Measurements from ENCODE around the gene ZFHX3.

Gene ZFHX3

GRCh38 chr16:72950669-72951068, 97.3 kb downstream of the ZFHX3 start:
- DNase-seq (ENCODE audit: low read depth), result no peak

DNA sequence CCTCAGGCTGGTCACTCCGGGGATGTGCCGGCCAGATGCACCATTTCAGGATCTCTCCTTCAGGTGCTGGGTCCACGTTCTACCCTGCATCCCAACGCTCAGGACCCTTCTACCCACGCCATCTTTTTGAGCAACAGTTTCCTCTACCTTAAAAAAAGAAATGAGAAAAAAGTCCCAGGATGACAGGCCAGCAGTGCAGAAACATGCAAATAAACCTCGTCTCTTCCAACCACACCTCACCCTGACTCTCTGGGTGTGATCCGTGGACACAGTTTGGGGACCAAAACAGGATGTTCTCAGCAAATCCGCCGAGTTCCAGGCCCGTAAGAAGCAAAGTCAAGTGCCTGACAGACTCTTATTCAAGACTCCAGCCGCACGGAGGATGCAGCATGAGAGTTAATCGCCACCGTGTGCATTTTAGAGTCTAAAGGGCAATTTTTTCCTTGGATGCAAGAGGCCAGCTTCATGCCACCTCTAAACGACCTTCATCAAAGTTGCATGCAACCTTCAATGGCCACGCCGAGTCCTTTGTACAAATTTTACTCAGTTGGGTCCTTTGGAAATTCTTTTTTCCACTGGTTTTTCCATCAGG, 99.6 kb downstream of the ZFHX3 start:
- no peak for DNase-seq (ENCODE audit: low read depth)

DNA sequence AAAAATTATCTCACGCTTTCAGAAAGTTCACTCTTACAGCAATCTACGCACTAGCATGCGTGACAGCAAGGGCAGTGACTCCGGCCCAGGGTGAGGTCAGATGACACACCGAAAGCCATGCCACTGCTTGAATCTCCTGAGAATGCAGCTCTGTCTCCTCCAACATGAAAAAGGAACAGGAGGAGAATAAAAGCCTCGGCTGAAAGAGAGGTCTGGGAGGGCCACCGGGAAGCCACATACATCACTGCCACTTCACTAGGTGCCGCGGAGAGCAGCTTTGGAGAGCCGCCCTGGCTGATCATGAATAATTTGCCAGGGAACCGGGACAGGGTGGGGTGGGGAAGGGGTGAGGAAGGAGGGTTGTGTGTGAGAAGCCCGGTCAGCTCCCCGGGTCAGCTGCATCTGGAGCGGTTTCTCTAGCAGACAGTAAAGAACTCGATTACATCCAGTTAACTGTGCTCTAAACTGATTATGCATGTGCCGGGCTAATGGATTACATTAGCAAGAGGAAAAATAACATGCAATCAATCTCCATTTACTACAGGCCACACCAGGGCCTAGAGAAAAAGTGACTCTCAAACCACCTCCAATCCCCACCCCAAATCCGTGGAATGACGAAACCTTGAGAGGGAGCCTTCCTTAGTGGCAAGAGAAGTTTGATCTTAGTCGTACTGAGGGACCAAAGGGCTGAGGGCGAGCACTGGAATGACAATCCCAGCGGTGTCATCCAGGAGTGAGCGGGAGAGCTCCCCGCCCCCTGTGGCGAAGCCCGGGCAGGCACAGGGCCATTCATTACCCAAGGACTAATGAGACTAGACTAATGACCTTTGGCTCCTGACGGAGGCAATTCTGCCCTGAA, 100.3 kb downstream of the ZFHX3 start:
- no peak for DNase-seq (ENCODE audit: low read depth)

DNA sequence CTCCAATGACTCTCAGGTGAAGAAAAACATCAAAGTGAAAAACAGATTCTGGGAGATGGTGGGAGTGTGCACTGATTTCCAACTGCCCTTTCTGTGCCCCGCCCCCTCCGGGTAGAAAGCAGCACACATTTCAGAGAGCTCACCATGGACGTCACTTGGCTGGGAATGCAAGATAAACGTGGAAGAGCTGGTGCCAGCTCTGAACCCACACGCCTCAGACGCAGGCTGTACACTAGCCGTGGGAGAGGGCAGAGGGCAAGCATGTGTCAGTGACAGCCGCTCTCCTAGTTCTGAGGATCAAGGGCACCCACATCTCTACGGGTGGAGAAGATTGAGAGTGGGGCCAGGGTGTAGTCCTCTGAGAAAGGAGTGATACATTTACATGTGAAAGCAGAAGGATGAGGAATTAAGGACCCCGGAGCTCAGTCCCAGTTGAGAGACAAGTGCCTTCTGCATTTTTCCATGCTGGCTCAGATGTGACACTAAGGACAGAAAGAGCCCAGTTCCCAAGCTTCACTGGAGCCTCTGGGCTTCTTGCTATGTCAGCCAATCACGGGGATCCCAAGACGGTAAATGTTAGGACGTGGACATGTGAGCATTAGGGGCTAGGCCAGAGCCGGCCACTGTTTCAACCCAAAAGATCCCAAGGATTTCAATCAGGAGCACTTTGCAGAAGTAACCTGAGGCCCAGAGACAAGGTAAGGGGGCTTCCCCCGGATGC, 101.3 kb downstream of the ZFHX3 start:
- no peak for DNase-seq (ENCODE audit: low read depth)

DNA sequence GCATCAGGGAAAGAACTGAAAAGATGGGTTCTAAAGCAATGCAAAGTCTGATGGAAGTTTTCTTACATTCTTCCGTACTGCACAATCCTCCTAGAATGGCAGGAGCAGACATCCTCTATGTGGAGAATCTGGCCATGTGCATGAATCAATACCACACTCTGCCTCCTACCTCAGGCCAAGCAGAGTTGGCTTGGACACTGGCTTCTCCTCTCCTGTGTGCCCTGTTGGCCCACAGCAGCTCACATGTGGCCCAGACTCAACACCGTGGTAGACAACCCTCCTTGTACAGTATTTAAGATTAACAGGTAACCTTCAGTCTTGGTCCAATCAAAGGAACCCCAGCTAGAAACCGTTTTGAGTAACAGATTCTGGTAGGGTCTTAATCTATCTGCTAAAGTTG, 101.9 kb downstream of the ZFHX3 start:
- no peak for DNase-seq (ENCODE audit: low read depth)

- DNase-seq (ENCODE audit: low read depth), result no peak
These were observed 102.3 kb downstream of the ZFHX3 start for GRCh38 chr16:72945611-72946010.

- DNase-seq (ENCODE audit: low read depth), result no peak
These were observed 103.0 kb downstream of the ZFHX3 start for GRCh38 chr16:72944757-72945485.

DNA sequence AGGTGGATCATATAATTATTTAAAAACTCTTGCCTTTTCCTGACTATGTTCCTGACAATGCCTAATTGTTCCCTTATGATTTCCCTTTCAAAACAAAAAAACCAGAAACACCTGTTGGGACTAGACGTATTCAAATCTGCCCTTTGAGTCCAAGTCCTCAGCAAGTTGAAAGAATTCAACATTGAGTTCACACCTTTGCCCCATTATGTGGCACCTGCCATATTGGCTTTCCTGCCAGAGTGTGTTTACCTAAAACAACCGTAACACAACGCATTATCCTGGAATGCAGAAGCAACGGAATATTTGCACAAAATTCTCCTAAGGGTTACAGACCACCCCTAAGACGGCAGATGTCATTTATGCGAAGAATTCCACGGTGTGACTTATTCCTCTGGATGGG, 105.9 kb downstream of the ZFHX3 start:
- no peak for DNase-seq (ENCODE audit: low read depth)

GRCh38 chr16:72940886-72941285, 107.0 kb downstream of the ZFHX3 start:
- DNase-seq (ENCODE audit: low read depth), result no peak

DNA sequence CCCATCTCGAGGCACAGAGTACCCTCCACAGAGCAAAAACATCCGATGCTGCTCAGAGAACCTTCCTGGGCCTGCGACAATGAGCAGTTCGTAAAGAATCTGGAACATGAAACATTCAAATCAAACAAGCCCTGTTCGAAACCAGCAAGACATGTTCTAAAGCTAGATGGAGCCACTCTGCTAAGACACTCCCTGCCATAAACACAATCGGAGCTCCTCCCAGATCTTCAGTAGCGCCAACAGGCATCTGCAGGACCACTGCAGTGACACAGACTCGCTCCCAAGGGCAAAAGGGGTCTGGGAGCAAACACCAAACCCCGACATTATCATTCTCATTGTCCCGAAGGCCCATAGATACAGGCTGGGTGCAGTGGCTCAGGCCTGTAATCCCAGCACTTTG, 108.7 kb downstream of the ZFHX3 start:
- DNase-seq (ENCODE audit: low read depth), result no peak

DNA sequence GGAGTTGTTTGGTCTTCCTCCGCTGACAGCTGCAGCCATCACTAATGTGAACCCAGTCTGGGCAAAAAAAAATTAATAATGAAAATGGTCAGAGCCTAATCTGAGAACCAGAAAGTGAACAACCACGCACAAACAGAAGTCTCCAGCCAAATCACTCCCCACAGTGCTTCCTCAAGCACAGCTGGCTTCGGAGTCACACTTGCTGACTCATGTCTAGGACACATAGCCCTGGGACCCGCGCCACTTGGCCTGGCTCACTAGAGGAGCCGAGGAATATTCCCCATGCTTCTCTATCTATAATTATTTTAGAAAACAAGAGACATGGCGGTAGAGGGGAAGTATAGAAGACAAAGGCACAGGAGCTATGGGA, 109.1 kb downstream of the ZFHX3 start:
- no peak for DNase-seq (ENCODE audit: low read depth)

DNA sequence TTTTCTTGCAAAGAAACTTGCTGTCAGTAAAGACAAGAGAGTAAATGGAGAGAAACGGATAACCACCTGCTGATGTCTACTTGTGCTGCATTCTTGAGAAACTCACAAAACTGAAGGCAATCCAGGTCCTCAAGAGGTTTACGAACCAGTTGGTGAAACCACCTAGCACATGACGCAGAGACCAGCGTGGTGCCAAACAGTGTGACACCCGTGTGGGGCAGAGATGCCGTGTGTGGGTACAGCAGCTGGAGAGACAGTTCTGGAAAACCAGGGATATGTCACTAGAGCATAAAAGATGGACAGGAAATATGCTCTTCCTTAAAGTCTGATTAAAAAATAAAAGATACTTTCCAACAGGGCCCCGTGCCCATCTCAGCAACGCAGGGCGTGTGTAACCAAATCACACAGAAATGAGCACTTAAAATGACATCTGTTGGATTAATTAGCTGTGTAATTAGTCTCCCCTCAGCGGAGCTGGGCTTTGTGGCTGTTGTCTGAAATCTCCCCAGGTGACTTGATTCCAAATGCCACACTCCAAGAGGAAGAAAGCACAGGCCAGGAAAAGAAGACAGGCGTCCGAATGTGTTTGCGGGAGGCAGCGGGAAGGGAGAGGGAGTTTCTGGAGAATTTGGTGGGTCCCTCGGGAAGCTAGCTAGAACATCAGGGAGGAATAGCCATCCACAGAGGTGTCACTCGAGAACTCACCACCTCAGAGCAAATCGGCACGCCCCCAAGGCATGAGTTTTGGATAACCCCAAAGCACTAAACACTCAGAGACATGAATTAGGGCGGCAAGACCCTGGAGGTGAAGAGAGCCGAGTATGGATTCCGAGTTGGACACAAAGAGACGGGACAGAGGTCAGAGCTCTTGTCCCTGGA, 109.8 kb downstream of the ZFHX3 start:
- DNase-seq (ENCODE audit: low read depth), result no peak

DNA sequence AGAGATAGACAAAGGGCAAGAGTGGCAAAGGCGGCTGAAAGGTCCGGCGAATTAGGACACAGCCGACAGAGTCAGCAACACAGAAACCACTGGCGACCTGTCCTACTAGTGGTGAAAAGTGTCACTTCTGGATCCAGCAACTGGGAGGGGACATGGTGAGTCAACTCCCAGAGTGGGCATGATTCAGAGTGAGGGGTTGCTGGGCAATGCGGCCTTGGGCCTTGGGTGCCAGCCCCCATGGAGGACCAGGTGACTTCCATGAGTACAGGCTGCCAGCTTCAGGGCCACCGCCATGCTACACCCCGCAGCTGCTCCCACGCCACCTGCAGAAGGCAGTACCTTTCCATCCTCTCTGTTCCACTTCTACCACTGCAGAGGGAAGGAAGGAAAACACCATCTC, 110.6 kb downstream of the ZFHX3 start:
- no peak for DNase-seq (ENCODE audit: low read depth)

DNA sequence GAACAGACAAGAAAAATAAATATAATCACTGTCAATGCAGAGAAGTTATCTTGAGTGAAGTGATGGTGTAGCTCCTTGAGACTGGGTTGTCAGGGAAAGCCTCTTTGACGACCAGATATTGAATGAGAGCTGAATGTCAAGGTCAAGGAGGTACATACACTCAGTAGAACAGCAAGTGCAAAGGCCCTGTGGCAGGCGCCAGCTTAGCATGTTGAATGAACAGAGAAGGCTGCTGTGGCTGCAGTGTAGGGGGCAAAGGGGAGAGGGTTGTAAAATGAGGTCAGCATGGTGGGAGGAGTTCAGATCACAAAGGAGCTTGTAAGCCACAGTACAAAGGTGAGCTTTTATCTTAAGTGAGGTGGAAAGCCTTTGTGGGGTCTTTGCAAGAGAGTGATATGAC, 111.5 kb downstream of the ZFHX3 start:
- no peak for DNase-seq (ENCODE audit: low read depth)

- DNase-seq (ENCODE audit: low read depth), result no peak
These were observed 112.0 kb downstream of the ZFHX3 start for GRCh38 chr16:72935896-72936295.

DNA sequence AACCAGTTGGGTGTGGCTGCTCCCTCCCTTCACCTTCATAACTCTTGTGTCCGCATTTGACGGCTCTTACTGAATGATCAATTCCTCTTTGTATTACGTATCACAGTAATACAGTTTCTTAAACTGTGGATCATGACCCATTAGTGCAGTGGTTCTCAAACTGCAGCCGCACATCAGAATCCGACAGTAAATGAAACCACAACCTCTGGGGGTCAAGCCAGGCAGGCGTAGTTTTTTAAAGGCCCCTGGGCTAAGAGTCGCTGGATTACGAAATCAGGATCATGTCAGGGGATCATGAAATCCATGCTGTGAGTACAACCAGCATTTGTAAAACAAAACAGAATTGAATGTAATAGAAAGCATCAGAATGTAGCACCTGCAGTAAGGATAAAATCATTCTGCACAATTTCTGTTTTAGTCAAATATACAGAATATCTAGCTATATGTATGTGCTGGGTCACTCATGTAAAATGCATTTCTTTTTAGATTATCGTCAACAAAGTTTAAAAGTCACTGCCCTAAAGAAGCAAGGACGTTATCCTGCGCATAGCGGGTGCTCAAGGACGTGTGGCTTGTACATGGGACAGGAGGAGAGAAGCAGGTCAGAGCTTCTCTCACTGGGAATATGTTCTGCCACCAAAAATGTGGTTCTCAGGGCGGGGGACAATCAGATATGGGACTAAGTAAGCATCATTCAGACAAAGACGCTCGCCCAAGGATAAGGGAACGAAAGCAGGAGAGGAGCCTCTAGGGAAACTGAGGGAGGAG, 113.1 kb downstream of the ZFHX3 start:
- no peak for DNase-seq (ENCODE audit: low read depth)

- no peak for DNase-seq (ENCODE audit: low read depth)
These were observed 115.1 kb downstream of the ZFHX3 start for GRCh38 chr16:72932677-72933335.

GRCh38 chr16:72932050-72932449, 115.9 kb downstream of the ZFHX3 start:
- no peak for DNase-seq (ENCODE audit: low read depth)

- DNase-seq (ENCODE audit: low read depth), result no peak
These were observed 117.5 kb downstream of the ZFHX3 start for GRCh38 chr16:72930396-72930795.
